Stimulated activated CD8-positive, alpha-beta memory T cell treated with anti-CD3 and anti-CD28 coated beads, Interleukin-12 subunit alpha, Interleukin-12 subunit beta, amount 100 ng/mL, for 1 hour (primary cell): ENCODE measurements around the gene MICAL3.

Experiments used
- DNase-seq: peaks from one replicate; pipeline ENCODE4 v3.0.0-alpha.2; 2020; ENCODE audit warnings: low read depth

The MICAL3 gene

GRCh38 chr22:17954860-17955587 is 69.3 kb downstream of the MICAL3 start:
- DNase-seq, result no peak

DNA sequence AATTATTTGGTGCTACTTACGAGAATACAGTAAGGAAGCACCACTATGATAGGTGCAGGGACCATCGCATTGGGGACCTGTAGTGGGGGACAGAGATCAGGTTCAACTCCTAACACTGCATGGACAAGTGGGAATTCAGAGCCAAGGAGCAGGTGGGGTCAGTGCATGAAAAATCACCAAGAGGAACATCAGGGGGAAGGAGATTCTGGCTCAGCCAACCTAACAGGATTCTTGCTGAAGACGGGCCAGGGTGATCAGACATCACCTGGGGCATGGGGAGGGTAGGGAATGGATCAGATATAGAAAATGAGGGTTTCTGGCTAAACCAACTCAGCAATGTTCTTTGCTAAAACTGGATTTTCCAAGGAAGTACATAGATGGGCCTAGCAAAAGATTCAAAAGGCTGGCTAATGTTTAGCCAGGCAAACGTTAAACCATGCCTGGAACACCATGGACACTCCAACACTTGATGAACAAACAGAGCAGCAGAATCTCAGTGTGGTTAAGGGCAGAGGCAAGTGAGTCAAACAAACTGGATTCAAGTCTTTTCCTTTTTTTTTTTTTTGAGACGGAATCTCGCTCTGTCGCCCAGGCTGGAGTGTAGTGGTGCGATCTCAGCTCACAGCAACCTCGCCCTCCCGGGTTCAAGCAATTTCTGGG is 70.0 kb downstream of the MICAL3 start:
- no peak for DNase-seq

- no peak for DNase-seq
Observed at GRCh38 chr22:17953147-17953546, 71.2 kb downstream of the MICAL3 start.

GRCh38 chr22:17952273-17952801 is 72.0 kb downstream of the MICAL3 start:
- no peak for DNase-seq

DNA sequence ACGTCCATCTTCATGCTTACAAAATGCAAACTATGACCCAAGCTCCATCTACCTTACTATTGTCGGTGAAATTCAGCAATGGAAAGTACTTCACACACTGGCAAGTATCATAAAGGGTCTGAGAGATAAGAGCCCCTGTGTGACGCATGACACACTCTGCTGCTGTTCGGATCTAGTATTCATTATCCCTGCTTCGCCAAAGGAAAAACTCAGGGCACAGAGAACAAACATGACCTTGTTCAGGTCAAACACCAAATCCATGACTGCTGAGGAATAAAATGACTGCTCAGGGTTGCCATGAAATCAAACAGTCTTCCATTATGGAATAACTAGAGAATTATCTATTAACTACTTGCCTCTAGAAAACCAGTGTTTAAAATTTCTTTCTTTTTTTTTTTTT is 73.0 kb downstream of the MICAL3 start:
- DNase-seq, result no peak

- no peak for DNase-seq
Observed at GRCh38 chr22:17950651-17951214, 73.6 kb downstream of the MICAL3 start.

DNA sequence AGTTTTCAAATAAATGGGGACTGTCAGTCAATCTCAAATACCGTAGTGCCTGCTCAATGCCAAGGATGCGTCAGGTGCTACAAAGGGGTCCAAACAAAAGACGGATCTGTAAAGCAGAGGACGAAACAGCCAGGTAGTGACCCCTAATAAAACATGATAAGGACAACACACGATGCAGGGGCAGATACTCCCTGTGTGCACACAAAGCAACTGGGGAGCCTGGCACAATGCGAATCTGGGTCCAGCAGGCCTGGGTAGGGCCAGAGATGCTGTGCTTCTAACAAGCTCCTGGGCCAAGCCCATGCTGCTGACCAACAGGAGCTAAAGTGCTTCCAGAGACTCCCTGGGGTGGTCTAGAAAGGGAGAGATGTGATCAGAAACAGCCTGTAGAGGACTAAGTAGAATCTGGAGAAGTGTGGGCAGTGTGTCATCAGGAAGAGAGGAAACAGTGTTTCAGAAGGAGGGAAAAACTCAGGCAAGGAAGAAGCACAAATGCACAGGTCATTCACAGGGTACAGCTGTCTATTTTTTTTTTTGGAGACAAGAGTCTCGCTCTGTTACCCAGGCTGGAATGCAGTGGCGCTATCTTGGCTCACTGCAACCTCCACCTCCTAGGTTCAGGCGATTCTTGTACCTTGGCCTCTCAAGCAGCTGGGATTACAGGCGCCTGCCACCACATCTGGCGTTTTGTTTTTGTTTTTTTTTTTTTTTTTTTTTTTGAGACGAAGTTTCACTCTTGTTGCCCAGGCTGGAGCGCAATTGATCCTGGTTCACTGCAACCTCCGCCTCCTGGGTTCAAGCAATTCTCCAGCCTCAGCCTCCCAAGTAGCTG is 74.5 kb downstream of the MICAL3 start:
- no peak for DNase-seq

- DNase-seq, result no peak
Observed at GRCh38 chr22:17948101-17948500, 76.3 kb downstream of the MICAL3 start.

DNA sequence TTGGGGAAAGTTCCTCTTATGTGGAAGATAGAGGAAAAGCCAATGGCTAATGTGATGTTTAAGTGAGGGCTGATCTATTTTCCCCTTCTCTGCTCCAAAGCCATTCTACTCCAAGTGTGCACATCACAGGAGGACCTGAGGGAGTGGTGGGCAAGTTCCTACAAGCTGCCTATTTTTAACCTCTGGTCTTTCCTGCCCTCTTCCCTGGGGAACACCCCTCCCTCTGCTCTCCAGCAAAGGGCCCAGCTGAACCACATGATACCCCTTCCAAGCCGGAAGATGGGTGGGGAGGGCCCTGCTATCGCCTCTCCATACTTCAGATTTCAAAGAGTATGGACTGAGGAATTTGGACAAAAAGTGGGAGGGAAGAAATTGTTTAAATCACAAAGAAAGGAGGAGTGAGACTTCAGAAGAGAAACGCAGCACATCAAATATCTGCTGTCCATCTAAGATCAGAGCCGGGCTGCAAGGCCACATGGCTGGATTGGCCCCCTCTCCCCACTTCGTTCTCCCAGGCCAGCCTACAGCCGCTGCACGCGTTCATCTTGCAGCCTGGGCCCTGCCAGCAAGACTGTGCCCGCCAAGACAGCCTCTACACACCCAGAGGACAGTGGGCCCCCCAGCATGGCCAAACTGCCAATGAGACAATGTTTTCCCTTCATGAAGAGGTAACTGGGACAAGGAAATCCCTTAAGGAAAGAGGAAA is 77.5 kb downstream of the MICAL3 start:
- DNase-seq, result no peak

DNA sequence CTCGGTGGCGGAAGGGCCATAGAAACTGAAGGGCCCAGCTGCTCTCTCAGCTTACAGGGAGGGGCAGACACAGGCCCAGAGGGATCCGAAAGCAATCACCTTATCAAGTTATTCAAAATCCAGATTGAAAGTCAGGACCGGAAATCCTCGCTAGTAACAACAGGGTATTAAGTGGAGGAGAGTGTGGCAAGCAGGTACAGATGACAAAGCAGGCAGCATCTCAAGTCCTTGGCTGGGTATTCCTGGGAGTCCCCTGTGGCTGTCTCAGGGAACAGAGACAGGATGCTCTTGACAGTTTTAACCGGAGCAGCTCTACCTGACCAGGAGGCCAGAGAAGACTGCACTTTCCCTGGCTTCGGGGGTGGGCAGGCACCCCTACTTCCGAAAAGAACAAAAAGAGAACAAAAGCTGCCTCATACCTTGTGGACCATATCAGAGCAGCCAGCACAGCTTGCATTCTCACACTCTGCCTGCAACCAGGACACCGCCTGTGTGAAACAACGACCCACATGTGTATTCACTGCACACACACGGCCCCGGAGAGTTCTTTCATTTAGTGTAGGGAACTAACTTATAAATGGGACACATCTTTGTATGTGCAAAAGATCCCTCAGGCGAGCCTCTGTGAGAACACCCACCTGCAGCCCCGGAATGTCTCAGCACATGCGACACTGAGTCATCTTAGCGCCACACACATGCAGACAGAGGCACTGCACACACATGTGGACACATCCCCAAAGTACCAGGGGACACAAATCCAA is 78.3 kb downstream of the MICAL3 start:
- no peak for DNase-seq

DNA sequence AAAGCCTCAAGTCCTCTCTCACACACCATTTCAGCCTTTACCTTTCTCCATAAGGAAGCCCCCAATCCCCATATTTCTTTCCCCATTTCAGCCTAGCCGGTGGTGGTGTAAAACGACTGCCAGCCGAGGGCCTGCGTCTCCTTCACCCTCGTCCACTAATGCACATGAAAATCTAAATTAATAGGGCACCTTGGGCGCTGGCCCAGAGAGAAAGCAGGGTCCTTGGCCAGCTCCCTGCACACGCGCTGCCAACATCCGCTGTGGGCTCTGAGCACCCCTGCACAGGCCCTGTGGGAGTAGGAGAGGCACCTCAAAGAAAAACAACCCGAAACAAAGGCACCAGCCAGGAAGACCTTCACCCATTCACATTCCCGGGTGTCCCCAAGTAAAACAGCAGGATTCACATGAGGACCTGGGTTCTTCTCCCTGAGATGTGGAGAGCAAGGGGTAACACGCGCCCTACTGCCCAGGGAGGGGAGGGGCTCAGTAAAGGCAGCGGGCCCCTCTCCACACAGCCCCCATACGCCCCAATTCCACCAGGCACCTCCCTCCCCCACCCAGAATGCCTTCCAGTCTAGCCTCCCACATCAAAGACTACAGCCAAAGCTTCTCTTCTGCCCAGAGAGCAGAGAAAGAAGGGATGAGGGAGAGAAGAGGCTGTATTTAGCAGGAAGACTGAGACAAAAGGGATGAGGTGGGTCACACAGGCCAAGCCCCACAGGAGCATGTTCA is 79.0 kb downstream of the MICAL3 start:
- no peak for DNase-seq

DNA sequence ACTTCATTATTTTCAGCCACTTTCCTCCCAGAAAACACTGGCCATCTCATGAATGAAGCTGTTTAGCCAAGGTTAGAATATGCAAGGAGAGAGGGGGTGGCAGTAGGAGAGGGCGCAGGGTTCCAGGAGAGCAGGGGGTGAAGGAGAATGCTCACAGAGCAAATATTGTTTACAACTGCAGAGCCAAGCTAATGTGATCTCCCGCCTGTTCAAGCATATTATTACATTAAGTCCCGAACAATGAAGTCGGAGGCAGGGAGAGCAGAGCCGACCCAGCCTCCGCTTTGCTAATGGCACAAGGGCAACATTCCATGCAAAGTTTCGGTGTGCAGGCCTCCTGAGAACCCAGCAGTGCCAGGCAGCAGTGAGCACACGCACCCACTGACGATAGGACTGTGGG is 80.1 kb downstream of the MICAL3 start:
- no peak for DNase-seq

DNA sequence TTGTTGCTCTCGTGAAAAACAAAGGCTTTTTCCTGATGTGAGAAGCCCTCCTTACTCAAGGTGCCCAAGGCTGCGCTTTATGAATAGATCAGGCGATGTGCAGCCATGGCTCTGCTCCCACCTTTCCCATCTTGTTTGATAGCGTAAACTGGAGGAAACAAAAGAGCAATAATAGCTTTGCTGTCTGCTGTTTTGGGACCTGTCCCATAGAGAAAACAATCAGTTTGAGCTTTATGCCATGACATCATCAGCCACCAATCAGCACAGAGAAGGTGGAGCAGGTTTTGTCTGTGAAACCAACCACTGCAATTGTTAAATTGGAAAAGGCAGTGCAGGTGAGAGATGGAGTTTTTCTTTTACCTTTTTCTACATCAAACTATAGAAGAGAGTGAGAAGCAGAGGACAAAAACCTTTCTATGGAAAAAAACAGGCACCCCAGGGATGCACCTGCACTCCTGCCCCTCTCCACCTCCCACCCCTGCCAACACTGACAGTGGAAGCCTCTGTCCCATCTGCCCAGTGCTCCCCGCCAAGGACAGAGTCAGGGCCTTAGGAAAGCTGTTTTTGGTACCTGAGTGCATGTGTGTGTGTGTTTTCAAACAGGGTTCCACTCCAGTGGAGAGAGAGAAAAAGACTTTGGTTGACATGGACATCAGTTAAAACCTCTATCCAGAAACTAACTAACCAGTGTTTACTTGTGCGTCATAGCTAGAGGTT is 80.7 kb downstream of the MICAL3 start:
- DNase-seq, result no peak

GRCh38 chr22:17942721-17943120 is 81.6 kb downstream of the MICAL3 start:
- DNase-seq, result no peak

DNA sequence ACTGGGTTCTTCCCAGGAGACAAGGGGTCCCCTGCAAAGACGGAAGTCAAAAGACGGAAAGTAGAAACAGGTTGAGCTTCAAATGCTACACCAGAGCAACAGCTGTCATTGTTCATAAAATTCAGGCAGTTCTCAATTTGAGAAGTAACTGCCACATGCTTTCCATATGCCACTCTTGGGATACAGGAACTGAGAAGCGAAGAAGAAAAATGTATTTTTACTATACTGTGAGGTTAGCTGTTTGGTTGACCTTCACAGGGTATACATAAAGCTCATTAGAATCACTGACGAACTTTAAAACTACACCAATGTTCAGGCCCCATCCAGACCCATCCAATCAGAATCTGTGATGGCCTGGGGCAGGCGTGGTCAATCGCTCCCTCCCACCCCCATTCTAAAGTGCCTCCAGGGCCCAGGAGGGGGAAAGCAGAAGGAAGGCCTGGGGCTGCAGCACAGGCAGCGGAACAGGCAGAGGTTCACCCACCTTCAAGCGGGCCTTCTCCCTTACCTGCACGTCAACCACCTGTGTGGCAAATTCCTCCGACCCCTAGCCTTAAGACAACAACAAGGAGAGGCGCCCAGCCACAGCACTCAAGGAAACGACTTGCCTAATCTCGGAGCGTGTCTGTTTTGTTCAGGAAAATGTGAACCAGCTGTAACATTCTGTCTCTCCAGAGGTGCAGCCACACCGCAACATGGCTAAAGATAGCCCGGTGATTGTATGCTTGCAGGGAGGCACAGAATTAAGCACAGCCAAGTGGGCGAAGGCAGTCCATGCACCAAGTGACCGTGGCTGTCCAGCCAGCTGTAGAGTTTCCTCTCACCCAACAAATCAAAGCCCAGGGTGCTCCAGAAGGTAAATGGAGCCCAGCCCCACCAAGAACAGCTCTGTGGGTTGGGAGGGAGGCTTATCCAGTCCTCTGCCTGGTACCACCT is 82.6 kb downstream of the MICAL3 start:
- no peak for DNase-seq

DNA sequence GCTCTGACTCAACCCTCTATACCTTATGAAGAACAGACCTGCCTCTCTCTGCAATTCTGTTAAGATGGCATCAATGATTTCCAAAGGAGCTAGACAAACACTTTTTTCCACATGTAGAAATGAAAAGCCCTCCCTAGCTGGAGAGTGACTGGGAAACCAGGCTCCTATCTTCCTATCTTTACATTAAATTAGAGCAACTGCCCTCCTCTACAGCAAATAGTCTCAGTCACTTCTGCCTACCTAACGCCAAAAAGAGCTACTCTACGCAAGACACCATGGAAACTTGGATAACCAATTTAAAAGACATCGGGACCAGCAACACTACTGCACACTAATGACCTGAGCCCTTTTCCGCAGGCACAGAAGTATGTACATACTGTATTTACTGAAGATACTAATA is 84.8 kb downstream of the MICAL3 start:
- no peak for DNase-seq

GRCh38 chr22:17939011-17939410 is 85.3 kb downstream of the MICAL3 start:
- DNase-seq, result no peak

GRCh38 chr22:17938484-17938924 is 85.9 kb downstream of the MICAL3 start:
- DNase-seq, result no peak
